GM19240 (cell line): ENCODE measurements around the gene FAM118A.
"Not testable (repeated sequence)": the region's sequence is repeated elsewhere in the genome, so short reads cannot be mapped to it uniquely, and the experiment has no call there.

ENCODE experiments used
- DNase-seq: peaks from one replicate; pipeline ENCODE4 v3.0.0; 2011; ENCODE audit warnings: low spot score; ENCODE audit not compliant: insufficient read length

Gene FAM118A

DNA sequence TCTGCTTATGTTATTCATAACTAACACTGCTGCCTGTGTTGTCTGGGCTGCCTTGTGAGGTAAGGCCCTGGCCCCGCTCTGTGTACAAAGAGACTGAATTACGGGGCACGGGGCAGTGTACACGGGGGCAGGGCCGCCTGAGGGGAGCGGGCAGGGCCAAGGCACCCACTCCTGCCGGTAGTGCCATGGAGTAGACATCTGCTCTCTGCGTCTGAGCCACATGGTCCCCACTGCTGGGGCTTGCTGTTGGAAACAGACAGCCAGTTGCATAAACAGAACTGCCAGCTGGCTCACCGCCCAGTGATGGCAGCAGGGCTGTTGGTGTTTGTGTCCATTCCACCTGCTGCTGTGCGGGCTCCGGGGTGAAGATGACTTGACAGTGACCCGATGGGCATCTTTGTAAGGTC lies 19.8 kb downstream of the FAM118A start:
- DNase-seq = no peak

DNA sequence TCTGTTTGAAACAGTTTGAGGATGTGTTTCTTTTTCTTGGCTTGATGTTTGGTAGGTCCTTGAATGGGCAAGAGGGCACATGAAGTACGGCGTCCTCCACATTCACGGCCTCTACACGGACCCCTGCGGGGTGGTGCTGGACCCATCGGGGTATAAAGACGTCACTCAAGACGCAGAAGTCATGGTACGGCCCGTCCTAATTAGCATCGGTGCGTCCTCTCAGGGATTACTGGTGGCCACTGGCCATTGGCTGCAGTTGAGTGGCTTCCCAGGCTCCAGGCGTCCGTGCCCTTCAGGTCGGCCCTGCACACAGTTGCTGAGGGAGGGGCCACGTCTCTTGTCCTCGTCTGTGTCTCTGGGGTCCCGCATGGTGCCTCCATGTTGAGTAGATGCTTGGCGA lies 20.8 kb downstream of the FAM118A start:
- DNase-seq = no peak

DNA sequence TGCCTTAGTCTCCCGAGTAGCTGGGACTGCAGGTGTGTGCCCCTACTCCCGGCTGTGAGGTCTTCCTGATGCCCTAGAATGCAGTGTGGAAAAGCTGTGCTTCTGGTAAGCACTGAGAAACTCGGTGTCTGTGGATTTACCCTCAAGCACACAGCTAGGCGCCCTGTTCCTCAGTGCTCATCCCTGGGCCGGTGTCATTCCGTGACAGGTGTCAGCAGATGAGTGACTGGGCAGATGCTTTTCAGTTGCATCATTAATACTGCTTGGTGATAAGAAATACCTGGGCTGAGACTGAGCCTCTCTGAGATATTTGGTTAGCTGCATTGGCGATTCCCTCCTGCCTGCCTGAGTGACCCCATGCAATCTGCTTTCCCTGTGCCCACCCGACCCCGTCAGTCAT lies 21.8 kb downstream of the FAM118A start:
- no peak for DNase-seq

DNA sequence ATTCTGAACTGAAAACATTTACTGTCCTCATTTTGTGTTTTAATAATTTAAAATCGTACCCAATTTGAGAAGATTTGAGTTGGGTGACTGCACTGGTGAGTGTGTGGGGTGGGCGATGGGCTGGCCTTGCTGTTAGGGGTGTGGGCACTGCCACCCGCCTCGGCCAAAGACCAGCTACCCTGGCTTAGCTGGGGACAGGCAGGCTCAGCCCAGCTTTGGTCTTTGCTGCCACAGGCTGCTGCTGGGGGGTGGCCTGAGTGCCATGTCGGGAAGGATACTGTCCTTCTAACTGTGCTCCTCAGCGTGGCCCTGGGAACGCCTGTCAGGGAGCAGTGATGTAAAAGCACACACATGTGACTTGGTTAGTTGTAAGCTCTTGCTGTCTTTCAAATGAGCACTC lies 22.3 kb downstream of the FAM118A start:
- DNase-seq = no peak

DNA sequence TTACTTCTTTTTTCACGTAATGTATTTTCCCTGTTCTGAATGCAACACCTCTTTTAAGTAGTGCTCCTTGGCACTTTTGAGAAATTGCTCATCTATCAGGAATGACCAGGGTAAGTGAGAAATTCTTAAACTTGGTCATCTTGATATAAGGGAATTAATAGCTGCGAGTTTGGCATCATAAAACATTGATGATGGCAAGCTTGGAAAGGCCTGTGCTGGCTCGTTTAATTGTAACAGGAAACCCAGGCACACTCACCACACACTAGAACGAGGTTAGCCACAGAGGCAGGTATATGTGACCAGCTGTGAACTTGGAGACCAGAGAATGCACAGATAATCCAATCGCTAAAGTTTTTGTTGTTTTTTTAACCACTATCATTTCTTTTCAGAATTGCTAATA lies 24.3 kb downstream of the FAM118A start:
- no peak for DNase-seq

DNA sequence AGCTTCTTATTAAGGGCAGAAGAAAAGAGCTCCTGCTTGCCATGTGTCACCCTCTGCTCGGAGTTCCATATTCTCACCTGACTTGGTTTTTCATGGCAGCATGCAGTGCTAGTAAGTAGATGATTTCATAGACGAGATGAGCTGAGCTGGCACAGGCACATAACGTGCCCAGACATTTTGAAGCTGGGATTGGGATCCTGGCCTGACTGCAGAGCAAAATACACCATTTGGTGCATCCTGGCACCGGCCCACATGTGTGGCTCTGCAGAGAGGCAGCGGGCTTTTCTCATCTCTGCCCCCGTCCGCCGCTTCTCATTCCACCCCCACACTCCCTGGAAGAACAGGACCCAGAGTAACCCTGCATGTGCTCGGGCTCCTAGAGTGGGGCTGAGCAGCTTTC lies 24.8 kb downstream of the FAM118A start:
- no peak for DNase-seq

DNA sequence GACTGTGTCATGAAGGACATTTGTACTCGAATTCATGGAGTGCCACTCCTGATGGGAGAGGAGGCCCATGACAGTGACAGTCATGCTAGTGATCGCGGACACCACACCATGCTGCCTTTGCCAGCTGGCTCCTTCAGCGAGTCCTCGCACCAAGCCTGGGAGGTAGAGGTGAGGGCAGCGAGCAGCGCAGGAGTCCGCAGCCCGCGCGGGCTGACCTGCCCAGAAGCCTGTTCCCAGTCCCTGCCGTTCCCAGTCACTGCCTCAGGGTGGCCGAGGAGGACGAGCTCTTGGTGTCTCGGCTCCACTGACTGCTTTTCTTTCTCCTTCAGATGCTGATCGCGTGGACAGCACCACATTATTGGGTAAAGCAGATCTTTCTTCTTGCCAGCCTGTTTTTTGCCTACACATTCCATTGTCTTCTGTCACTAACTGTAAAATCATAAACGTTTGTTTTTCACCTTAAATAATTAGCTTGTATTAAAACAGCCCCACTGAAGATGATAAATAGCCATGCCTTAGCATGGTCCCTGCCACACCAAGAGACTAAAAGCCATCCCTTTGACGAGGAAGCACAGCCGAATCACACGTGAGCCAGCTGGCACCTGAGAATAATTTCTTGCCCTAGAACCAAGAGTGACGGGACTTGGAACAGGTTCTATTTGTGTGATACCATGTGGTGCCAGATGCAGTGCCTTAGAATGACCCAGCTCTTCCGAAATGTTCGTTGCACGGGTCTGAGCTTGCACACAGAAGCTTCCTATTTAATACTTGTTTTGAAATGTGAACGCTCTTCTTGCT lies 25.5 kb downstream of the FAM118A start:
- no peak for DNase-seq

DNA sequence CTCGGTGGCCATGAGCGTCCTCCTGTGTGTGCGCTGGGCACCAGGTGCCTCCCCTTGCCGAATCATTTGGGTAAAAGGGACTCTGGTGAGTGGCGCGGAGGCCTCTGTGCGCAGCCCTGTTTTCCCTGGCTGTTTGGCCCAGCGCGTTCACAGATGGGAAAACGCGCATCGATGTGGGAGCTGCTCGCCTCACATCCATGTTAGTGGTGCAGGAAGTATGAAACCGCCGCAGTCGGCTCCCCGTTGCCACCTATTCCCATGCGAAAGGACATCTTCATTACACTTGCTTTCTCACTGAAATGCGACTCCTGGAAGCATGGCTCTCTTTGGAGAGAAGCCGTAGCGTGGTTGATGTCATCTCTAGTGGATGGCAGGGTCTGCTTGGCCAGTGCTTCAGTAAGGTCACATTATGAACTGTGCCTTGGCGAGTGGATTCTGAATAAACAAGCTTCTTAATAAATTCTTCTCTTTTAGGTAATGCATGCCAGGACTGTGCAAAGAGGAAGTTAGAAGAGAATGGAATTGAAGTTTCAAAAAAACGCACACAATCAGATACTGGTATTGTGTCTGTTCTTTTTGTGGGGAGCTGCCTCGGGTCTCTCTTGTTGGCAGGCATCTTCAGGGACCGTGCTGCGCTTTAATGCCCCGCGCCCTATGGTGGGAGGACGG lies 26.3 kb downstream of the FAM118A start:
- no peak for DNase-seq

DNA sequence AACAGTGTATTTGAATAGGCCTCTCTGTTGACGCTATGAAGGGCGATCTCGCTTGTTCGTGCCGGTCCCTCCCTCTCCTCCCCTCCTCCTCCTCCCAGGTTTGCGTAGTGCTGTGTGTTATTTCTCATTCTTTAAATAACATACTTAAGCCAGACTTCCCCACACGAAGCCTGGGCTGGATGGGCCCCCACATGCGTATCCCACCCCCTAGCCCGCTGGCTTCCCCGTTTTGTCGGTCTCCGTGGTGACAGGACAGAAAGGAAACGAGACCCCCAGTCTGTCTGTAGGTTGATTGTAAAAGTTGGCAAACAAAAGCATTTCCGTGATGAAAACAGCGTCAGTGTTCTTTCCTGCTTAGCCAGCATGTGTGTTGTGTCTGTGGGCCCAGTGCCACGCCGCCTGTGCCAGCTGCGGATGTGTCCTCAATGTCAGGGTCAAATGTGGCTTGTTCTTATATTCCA lies 27.3 kb downstream of the FAM118A start:
- no peak for DNase-seq

DNA sequence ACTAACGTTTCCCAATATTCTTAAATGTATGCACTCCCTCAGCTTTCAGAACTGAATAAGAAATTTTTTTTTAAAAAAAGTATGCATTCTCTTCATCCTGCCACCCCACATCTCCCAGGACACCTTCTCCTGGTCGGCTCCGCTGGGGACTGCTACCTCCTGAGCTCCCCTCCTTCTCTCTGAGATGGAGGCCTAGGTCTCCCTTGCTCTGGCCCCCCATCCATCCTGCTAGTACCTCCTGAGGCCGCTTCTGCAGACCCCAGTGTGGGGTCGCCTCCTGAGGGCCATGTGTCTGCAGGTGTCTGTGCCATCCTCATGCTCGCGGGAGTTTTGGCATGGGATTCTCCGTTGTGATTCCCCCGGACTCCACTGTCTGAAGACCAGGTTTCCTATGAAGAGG lies 27.8 kb downstream of the FAM118A start:
- DNase-seq = no peak

DNA sequence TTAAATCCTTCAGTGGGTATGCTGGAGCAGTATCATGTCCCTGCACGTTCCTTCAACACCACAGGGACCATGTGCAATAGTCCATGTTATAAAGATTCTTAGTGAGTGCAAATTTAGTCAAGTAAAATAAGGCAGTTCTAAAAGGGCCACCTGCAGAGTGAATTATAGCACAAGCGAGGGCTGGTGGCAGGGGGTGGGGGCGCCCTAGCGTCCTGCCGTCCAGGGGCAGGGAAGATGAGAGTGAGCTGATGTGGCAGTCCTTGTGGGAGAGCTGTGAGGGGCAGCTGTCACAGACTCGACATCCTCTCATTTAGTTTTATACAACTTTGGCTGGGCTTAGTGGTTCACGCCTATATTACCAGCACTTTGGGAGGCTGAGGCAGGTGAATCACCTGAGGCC lies 29.1 kb downstream of the FAM118A start:
- DNase-seq = no peak

DNA sequence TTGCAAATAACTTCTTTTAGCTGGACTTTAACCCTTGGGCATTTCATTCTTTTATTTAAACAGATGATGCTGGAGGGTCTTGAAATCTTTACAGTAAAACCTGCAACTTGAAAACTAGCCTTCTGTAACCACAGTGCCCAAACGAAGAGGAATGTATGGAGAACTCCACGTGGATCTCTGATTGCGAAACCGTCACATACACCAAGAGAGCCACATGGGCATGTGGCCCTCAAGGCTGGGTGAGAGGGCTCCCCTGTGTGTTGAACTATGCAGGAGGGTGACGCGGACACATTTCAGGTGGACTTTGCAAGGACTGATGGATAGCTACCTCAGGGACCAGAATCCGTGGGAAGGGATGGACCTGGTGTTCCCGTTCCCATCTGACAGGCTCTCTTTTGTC lies 30.6 kb downstream of the FAM118A start:
- no peak for DNase-seq

DNA sequence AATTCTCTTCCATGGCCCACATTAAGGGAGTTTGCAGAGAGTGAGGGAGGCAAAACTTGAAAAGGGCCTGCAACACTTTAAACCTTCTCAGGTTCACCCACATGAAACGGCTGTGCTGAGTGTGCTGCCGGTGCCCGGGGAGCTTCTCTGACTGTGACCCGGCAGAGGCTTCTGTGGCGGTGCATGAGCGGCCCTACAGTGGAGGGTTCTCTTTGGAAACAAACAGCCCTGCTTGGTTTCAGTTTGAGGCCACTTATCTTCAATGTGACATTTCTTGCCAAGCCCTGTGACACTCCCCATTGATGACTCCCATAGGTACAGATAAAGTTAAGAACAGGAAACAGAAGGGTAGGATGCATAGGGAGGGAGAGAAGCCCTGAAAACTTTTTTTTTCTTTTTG lies 31.8 kb downstream of the FAM118A start:
- no peak for DNase-seq

DNA sequence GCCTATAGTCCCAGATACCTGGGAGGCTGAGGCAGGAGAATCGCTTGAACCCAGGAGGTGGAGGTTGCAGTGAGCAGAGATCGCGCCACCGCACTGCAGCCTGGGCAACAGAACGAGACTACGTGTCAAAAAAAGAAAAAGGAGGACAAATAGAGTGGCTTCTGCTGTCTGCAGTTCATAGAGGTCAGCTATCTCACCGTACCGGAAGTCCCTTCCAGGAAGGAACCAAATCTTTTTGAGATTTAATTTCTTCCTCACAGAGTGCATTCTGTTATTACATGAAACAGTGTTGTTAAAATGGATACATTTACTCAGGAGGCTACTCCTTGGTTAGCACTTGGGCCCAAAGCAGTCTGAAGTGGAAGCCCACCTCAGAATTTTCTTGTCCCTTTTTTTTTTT lies 33.4 kb downstream of the FAM118A start:
- no peak for DNase-seq

DNA sequence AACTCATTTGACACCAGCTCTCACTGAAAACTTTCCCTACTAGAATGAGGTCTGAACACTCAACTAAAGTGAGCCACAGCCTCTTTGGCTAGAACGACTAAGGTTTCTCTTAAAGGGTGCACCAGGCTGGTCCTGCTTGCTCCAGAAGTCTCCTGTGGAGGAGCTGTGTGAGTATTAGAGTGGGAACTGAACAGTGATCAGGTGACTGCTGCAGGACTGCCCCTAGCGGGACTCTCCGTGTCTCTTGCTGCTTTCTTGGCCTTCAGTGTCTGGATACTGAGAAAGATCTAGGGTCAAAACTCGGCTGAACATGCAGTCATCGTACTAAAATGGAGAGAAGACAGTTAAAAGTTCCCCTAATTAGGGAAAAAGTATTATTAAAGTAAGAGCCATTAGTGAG lies 34.6 kb downstream of the FAM118A start:
- no peak for DNase-seq

DNA sequence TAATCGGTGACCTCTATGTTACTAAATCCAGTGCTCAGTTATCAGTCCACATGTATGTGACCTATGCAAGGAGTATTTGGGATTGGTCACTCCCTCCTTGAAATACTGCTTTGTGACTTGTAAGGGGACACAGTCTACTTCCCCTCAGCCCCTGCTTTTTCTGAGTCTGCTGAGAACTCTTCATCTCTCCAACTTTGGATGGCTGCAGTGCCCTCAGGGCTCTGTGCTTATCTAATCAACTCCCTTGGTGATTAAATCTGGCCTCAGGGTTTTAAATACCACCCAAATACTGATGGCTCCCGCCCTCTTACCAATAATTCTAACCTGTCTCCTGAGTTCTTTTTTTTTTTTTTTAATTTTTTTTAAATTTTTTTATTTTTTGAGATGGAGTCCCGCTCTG lies 40.2 kb downstream of the FAM118A start:
- DNase-seq = no peak

DNA sequence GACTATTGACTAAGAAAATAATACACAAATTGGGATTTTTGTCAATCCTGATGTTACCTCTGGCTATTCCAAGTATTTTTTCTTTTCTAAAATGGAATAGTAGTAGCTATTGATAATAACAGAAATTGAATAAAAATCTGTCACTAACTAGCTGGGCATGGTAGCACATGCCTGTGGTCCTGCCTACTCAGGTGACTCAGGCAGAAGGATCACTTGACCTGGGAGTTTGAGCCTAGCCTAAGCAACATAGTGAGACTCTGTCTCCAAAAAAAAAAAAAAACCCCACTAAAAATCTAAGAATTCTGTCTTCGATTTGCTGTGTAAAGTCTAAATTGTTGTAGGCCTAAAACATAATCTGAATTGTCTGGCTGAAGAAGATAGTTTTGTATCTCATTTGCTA lies 42.2 kb downstream of the FAM118A start:
- DNase-seq = no peak

DNA sequence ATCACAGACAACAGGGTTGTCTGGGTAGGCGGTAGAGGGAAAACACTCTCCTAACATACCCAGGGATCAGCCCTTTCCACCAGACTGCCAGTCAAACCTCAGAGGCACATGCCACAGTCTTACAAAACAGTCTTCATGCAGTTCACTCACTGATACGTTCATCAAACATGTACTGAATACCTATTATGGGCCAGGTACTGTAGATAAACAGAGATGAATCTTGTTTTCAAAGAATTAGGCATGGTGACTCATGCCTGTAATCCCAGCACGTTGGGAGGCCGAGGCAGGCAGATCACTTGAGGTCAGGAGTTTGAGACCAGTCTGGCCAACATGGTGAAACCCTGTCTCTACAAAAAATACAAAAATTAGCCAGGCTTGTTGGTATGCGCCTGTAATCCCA lies 43.0 kb downstream of the FAM118A start:
- not testable (repeated sequence) for DNase-seq

DNA sequence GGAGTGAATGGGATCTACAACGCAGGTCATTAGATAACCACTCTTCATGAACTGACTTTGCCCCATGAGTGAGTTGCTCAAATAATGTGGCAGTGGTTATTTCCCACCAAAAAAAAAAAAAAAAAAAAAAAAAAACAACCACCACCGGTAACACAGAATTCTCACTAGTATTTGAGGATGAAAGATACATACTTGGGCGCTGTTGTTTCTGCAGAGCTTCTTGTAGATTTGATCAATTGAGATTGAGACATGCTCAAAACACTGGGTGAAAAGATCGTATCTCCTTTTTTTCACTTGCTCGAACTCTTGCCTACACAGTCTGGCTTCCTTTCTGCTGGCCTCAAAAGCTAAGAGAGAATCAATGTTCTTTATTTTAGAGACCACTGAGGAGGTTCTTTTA lies 44.1 kb downstream of the FAM118A start:
- no peak for DNase-seq

DNA sequence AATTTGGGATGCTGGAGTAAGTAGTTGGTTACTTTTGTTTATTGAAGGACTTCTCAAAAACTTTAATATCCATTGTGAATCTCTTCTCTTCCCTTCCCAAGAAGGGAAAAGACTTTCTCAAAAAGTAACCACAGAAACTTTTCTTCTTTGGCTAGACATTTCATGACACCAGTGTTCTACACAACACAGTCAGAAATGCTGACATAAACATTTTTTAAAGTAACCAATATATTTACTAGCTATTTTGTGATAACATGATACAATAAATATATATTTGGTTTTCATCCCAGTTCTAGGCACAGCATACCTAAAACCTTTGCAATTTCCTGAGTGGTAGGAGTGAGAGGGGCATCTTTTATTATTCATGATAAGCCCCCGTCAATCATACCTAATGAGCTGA lies 47.8 kb downstream of the FAM118A start:
- DNase-seq = no peak

DNA sequence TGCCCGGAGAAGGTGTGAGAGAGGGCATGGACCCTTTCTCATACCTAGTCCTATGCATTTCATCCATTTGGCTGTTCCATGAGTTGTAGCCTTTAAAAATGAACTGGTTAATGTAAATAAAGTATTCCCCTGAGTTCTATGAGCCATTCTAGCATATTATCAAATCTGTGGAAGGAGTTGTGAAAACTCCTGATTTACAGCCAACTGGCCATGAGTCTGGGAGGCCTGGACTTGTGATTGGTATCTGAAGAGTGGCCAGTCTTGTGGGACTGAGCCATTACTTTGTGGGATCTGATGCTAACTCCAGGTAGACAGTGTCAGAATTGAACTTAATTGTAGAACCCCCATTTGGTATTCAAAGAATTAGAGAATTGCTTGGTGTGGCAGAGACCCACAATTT lies 48.4 kb downstream of the FAM118A start:
- no peak for DNase-seq

DNA sequence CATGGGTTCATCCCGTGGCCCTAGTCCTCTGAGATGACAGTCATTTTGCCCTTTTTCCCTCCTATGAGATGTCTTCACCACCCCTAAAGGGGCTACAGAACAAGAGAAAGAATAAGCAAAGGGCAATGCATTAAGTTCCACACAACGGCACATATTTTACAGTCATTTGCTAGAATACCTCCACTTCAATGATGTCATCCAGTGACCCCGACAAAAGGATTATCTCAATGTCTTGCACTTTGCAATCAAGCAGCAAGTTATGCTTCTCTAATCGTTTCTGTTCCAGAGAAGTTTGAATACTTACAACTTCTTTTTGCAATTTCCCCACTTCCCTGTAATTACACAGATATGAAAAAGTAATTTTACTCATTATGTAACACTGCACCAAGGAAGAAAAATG lies 49.9 kb downstream of the FAM118A start:
- DNase-seq = no peak

DNA sequence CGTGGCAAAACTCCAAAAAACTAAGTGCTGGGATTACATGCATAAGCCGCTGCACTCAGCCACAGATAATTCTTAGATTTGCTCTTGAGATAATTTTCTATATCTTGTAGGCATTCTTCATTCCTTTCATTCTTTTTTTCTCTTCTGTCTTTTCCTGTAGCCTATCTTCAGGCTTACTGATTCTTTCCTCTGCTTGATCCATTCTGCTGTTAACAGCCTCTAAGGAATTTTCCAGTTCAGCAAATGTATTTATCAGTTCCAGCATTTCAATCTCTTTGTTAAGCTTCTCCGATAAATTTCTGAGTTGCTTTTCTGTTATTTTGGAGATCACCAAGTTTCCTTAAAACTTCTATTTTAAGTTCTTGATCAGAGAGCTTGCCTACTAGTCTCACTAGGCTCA lies 57.0 kb downstream of the FAM118A start:
- no peak for DNase-seq
